OCI-LY3 (cell line): ENCODE results near the gene UMODL1.

ENCODE experiments used
- H2AFZ ChIP-seq: fragments of 200-600, 300-600 bp; shearing (Covaris generic); 2 replicates; pipeline ENCODE4 v1.6.0; 2014; ENCODE audit warnings: antibody characterized with exemption, low read depth, low read length
- H3K27ac ChIP-seq: fragments of 200-600, 300-600 bp; sonication (generic); 2 replicates; pipeline ENCODE4 v1.5.1; 2014; ENCODE audit warnings: mild to moderate bottlenecking, low read length, moderate library complexity, mixed read lengths
- H3K27me3 ChIP-seq: fragments of 200-600, 300-600 bp; sonication (generic); 2 replicates; pipeline ENCODE4 v1.6.1; 2014; ENCODE audit warnings: low read depth, low read length, mixed read lengths
- H3K36me3 ChIP-seq: fragments of 200-600, 300-600 bp; sonication (generic); replicated peaks from 2 replicates; pipeline ENCODE3; 2014; ENCODE audit warnings: low read depth, low read length, mixed read lengths
- H3K4me1 ChIP-seq: fragments of 300-600, 200-600 bp; sonication (generic); 2 replicates; pipeline ENCODE4 v1.6.1; 2014; ENCODE audit warnings: low read length, mixed read lengths
- H3K4me2 ChIP-seq: fragments of 200-600, 300-600 bp; sonication (generic); 2 replicates; pipeline ENCODE4 v1.6.1; 2014; ENCODE audit warnings: low read length, mixed read lengths
- H3K4me3 ChIP-seq: fragments of 300-600, 200-600 bp; sonication (generic); 2 replicates; pipeline ENCODE4 v1.5.1; 2014; ENCODE audit warnings: antibody characterized with exemption, mild to moderate bottlenecking, low read length, moderate library complexity
- H3K79me2 ChIP-seq: fragments of 300-600, 200-600 bp; shearing (Covaris generic); 2 replicates; pipeline ENCODE4 v1.6.1; 2014; ENCODE audit warnings: mild to moderate bottlenecking, low read length, mixed read lengths
- H3K9ac ChIP-seq: fragments of 300-600, 200-600 bp; shearing (Covaris generic); 2 replicates; pipeline ENCODE4 v1.6.0; 2014; ENCODE audit warnings: mild to moderate bottlenecking, low read length, moderate library complexity
- H3K9me3 ChIP-seq: fragments of 200-600, 300-600 bp; shearing (Covaris generic); 2 replicates; pipeline ENCODE4 v1.6.1; 2014; ENCODE audit warnings: low read length, mixed read lengths; ENCODE audit not compliant: insufficient read depth
- H4K20me1 ChIP-seq: fragments of 200-600, 300-600 bp; sonication (generic); 2 replicates; pipeline ENCODE4 v1.6.1; 2016; ENCODE audit warnings: low read length, mixed read lengths; ENCODE audit not compliant: insufficient read depth
- EZH2phosphoT487 ChIP-seq: fragments of 200-600 bp; shearing (Covaris generic); IDR thresholded peaks from 2 replicates; pipeline ENCODE4 v1.6.1; 2018; ENCODE audit warnings: antibody characterized with exemption, mixed run types, low read depth
- TF ChIP-seq, protein P1 (sequence below): fragments of 200-600, 300-600 bp; sonication (generic); IDR thresholded peaks from 2 replicates; pipeline ENCODE4 v1.5.1; 2014; ENCODE audit warnings: antibody characterized with exemption, low read length, low read depth

UMODL1 gene

DNA sequence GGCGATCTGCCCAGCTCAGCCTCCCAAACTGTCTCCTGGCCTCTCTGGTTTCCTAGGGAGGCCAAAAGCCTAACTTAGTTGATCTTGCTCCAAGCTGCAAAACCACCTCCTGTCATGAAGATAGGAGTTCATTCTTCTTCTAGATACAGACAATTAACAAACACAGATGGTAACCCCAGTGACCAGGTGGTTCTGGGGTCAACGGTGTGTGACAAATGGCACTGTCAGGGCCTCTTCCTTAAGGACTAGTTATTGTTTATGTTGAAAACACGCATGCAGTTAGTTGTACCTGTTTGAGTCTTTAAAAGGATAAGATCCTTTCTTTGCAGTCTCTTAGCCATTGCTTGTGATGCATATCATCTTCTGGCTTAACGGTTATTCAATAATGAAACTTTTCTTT is 4.6 kb upstream of the UMODL1 start:
- TF ChIP-seq, protein P1, sequence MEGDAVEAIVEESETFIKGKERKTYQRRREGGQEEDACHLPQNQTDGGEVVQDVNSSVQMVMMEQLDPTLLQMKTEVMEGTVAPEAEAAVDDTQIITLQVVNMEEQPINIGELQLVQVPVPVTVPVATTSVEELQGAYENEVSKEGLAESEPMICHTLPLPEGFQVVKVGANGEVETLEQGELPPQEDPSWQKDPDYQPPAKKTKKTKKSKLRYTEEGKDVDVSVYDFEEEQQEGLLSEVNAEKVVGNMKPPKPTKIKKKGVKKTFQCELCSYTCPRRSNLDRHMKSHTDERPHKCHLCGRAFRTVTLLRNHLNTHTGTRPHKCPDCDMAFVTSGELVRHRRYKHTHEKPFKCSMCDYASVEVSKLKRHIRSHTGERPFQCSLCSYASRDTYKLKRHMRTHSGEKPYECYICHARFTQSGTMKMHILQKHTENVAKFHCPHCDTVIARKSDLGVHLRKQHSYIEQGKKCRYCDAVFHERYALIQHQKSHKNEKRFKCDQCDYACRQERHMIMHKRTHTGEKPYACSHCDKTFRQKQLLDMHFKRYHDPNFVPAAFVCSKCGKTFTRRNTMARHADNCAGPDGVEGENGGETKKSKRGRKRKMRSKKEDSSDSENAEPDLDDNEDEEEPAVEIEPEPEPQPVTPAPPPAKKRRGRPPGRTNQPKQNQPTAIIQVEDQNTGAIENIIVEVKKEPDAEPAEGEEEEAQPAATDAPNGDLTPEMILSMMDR: no peak
- no peak for TF ChIP-seq EZH2phosphoT487
- Histone ChIP-seq H4K20me1 (no peaks in the 10 kb centered on the region), H3K36me3 (no peaks in the 10 kb centered on the region), H2AFZ (no peak overlapping the region), H3K27ac (no peak overlapping the region), H3K27me3 (peaks cover 19% of the 10 kb centered on the region), H3K4me3 (no peak overlapping the region), H3K9me3 (peaks cover 3% of the 10 kb centered on the region; the same call in 1 of the 2 replicates), H3K79me2 (no peaks in the 10 kb centered on the region), H3K4me1 (peaks cover 28% of the 10 kb centered on the region), H3K9ac (no peak overlapping the region), H3K4me2 (no peak overlapping the region)

DNA sequence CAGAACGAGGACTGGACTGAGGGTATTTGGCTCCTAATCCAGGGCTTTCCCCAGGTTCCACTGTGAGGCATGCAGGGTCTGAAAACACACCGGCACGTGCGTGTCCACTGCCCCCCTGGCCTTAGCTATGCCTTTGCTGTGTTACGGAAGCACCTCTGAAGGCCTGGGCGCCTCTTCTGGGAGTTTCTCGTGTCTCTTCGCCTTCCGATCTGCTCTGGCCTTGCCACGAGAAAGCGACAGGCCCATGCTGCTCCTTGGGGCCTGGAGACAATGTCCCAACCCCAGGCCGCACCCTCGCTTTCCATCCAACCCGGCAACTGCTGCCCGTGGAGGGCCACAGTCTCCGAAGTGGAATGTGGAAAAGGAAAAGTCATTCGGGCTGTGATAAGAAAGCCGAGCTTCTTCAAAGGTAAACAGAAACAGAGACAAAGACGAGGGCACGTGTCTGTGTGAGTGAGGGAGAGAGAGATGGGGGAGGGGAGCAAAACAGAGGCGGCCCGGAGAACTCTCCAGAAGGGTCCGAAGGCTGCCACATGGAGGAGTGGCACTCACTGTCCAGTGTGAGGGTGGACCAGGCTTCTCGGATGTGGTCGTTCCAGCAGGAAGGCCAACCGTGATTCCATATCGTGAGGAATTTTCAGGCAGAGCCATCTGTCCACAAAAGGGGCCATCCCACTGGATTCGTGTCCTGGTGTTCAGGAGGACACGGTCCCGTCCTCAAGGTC is 3.4 kb upstream of the UMODL1 start:
- H3K79me2 ChIP-seq: no peaks in the 10 kb centered on the region
- H3K4me3 ChIP-seq: no peak overlapping the region
- H3K4me2 ChIP-seq: no peak overlapping the region
- no peaks in the 10 kb centered on the region for H4K20me1 ChIP-seq
- H3K9ac ChIP-seq: no peak overlapping the region
- H3K36me3 ChIP-seq: no peaks in the 10 kb centered on the region
- peaks cover 3% of the 10 kb centered on the region; the same call in 1 of the 2 replicates for H3K9me3 ChIP-seq
- TF ChIP-seq, protein P1: no peak
- TF ChIP-seq EZH2phosphoT487: no peak
- no peak overlapping the region for H3K27ac ChIP-seq
- H2AFZ ChIP-seq: no peak overlapping the region
- peaks cover 18% of the 10 kb centered on the region for H3K27me3 ChIP-seq
- H3K4me1 ChIP-seq: peaks cover 16% of the 10 kb centered on the region

DNA sequence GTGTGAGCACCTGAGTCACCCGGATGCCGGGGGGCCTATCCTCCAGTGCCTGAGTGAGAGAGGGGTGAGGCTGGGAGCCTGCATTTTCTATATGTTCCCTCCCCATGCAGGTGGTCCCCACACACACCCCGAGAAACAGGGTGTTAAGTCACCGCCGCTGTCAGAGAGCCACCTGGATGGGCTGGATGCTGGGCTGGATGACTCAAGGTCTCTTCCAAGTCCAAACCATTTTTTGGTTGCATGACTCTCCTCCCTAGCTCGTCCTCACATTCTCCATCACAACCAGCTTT is 2.9 kb upstream of the UMODL1 start:
- Histone ChIP-seq H3K4me2 (no peak overlapping the region), H3K9ac (no peak overlapping the region), H3K27me3 (peaks cover 14% of the 10 kb centered on the region), H3K9me3 (no peaks in the 10 kb centered on the region), H3K4me1 (peaks cover 11% of the 10 kb centered on the region), H3K79me2 (no peaks in the 10 kb centered on the region), H3K36me3 (no peaks in the 10 kb centered on the region), H3K4me3 (no peak overlapping the region), H2AFZ (no peak overlapping the region), H3K27ac (no peak overlapping the region), H4K20me1 (no peaks in the 10 kb centered on the region)
- TF ChIP-seq, protein P1: no peak
- no peak for TF ChIP-seq EZH2phosphoT487

DNA sequence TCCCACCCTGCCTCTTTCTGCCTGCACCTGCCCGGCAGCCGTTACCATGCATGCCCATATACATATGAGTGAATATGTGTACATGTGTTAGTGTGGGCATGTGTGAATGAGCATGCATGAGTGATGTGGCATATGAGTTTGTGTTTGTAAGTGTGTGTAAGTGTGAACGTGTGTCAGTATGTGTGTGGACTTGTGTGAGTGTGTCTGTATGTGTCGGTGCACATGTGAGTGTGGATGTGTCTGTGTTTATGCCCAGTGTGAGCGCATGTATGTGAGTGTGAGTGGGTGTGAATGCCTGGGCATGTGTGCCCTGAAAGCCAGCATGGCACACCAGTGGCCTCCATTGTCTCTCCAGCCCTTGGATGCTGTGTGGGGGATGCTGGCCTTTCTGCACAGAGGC is 2.5 kb upstream of the UMODL1 start:
- Histone ChIP-seq H2AFZ (no peak overlapping the region), H3K36me3 (no peaks in the 10 kb centered on the region), H3K4me3 (no peak overlapping the region), H3K27ac (no peak overlapping the region), H3K27me3 (peaks cover 17% of the 10 kb centered on the region), H4K20me1 (no peaks in the 10 kb centered on the region), H3K4me1 (peaks cover 7% of the 10 kb centered on the region), H3K4me2 (no peak overlapping the region), H3K9ac (no peak overlapping the region), H3K79me2 (no peaks in the 10 kb centered on the region), H3K9me3 (no peaks in the 10 kb centered on the region)
- no peak for TF ChIP-seq EZH2phosphoT487
- TF ChIP-seq, protein P1: no peak
